Suprapubic skin (tissue), 4 donors: ENCODE measurements around the gene FAM83F. TPM values are rescaled to one million over a fixed set of nuclear protein-coding genes. Genes with fewer than 3 reads are reported as not detected.

Source experiments
- DNase-seq, 2 donors: peaks; one replicate each; pipeline ENCODE4 v3.0.0-alpha.2; 2019; ENCODE audit warnings: low spot score in 2 of 2
- H3K27ac ChIP-seq: fragments of 200-600 bp; sonication (generic); one replicate; pipeline ENCODE4 v1.5.1; 2019
- H3K27me3 ChIP-seq: fragments of 200-600 bp; sonication (generic); one replicate; pipeline ENCODE4 v1.5.1; 2019
- H3K36me3 ChIP-seq: fragments of 200-600 bp; sonication (generic); one replicate; pipeline ENCODE4 v1.5.1; 2019
- H3K4me1 ChIP-seq: fragments of 200-600 bp; sonication (generic); one replicate; pipeline ENCODE4 v1.5.1; 2019
- H3K4me3 ChIP-seq: fragments of 200-600 bp; sonication (generic); one replicate; pipeline ENCODE4 v1.5.1; 2019; ENCODE audit warnings: mild to moderate bottlenecking
- H3K9me3 ChIP-seq: fragments of 200-600 bp; sonication (generic); one replicate; pipeline ENCODE4 v1.5.1; 2019
- EP300 ChIP-seq: sonication (generic); formaldehyde crosslinking; IDR thresholded peaks from one replicate; pipeline ENCODE4 v1.6.1; 2017; ENCODE audit warnings: antibody characterized with exemption
- POLR2A ChIP-seq, 2 donors: fragments of 450-650 bp; IDR thresholded peaks; one replicate each; pipeline ENCODE4 v1.6.1; 2017; ENCODE audit warnings: antibody characterized with exemption in 2 of 2, mild to moderate bottlenecking in 2 of 2, moderate library complexity in 2 of 2
- POLR2AphosphoS5 ChIP-seq, 3 donors: sonication (generic); formaldehyde crosslinking; IDR thresholded peaks; one replicate each; pipeline ENCODE4 v1.6.1; 2017; ENCODE audit warnings: antibody characterized with exemption in 3 of 3
- WGBS: methylation state at CpG from one replicate; pipeline ENCODE4 v1.1.5; 2018; 5-methylcytosine and 5-hydroxymethylcytosine counted together
- total RNA-seq, 4 donors: library from RNA; depleted of rRNA; stranded (reverse); fragments of >200 nt; gene quantifications; one replicate each; pipeline ENCODE4 v1.1.0, GENCODE V29; 2016
- TF ChIP-seq, protein P1 (sequence below), 2 donors: fragments of 200-600 bp in 1 of 2; fragments of 450-650 bp in 1 of 2; sonication (generic) in 1 of 2; IDR thresholded peaks; one replicate each; pipeline ENCODE4 v1.5.1; 2016 to 2019; ENCODE audit warnings: antibody characterized with exemption in 2 of 2, mild to moderate bottlenecking in 1 of 2, moderate library complexity in 1 of 2

FAM83F gene
- total RNA-seq, 4 donors from 2014 or later = 54.5 to 78.1 (median 69.3) TPM

DNA sequence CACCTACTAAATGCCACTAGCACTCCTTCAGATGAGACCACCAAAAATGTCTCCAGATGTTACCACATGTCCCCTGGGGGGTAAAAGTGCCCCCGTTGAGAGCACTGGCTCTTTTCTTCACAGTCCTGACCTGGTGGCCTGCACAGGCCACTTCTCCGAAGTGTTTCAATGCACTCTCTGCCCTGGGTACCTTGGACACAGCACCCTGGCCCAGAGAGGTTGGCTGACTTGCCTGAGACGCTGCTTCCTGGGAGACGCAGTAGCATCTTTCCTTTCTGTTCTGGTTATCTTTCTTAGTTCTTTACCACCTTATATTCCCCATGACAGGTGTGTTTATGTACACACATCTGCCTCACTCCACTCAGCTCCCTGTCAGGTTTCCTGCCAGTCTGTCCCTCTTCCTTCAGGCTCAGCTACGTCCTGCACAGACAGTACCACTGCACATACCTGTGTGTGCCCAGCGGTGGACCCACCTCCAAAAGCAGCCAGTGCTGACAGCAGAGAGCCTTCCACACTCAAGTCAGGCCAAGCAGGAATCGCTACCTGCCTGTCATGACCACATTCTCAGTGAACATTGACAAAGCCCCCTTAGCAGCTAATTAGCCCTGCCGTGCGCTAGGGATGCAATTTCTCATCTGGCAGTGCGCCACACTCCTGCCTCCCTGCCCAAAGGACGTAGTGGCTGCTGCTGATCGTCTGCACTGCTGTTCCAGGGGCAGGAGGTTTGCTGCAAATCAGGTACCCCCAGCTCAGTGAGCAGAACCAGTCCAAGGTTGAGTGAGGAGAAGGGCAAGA is 39.0 kb downstream of the FAM83F start:
- no peaks in the 10 kb centered on the region for H3K27me3 ChIP-seq
- peak in 1 of 2 donors; percentile 59 for DNase-seq

DNA sequence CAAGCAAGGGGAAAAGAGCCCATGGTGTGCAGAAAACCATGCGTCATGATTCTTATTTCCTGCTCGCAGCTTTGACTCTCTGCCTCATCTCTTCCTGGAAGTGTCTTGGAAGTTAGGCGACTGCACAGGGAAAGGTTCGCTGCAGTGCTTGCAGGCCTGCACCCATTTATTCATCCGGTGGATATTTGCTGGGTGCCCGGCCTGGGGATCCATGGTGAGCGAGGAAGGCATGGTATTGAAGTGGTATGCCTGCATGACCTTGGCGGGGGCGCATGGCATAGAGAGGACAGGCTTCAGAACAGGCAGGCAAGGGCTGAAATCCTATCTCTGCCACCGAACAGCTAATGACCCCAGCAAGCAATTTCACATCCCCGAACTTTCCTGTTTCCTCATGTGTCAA is 40.6 kb downstream of the FAM83F start:
- DNase-seq = peak in 1 of 2 donors; percentile 72
- 92% methylated on average over 8 of the region's 11 CpGs for WGBS

More for the DNA sequence above, 39.0 kb downstream of the FAM83F start:
- 79% methylated on average over 10 of the region's 12 CpGs for WGBS
- no peaks in the 10 kb centered on the region for H3K36me3 ChIP-seq
- no peak overlapping the region for H3K27ac ChIP-seq
- TF ChIP-seq POLR2AphosphoS5 (IDR thresholded peaks at IDR 0.05) (no peak), POLR2A (IDR thresholded peaks at IDR 0.05) (no peak), EP300 (no peak)
- TF ChIP-seq, protein P1, sequence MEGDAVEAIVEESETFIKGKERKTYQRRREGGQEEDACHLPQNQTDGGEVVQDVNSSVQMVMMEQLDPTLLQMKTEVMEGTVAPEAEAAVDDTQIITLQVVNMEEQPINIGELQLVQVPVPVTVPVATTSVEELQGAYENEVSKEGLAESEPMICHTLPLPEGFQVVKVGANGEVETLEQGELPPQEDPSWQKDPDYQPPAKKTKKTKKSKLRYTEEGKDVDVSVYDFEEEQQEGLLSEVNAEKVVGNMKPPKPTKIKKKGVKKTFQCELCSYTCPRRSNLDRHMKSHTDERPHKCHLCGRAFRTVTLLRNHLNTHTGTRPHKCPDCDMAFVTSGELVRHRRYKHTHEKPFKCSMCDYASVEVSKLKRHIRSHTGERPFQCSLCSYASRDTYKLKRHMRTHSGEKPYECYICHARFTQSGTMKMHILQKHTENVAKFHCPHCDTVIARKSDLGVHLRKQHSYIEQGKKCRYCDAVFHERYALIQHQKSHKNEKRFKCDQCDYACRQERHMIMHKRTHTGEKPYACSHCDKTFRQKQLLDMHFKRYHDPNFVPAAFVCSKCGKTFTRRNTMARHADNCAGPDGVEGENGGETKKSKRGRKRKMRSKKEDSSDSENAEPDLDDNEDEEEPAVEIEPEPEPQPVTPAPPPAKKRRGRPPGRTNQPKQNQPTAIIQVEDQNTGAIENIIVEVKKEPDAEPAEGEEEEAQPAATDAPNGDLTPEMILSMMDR (IDR thresholded peaks at IDR 0.05) = no peak
- peaks cover 8% of the 10 kb centered on the region for H3K4me1 ChIP-seq
- H3K4me3 ChIP-seq = no peak overlapping the region
- no peaks in the 10 kb centered on the region for H3K9me3 ChIP-seq

DNA sequence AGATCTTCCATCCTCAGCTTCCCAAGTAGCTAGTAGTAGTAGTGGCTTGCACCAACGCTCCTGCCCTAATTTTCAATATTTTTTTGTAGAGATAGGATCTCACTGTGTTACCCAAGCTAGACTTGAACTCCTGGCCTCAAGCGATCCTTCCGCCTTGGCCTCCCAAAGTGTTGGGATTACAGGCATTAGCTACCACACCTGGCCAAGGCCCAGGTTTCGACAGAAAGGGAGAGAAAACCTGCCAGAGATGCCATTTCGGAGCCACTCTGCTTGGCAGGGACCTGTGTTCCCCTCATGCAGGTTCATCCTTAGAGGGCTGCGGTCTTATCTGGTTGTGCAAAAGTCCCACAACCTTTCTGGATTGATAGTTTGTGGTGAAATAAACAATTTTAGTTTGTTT is 41.4 kb downstream of the FAM83F start:
- peak in 1 of 2 donors; percentile 38 for DNase-seq
- Histone ChIP-seq H3K9me3 (no peaks in the 10 kb centered on the region), H3K27ac (no peak overlapping the region), H3K4me3 (no peak overlapping the region), H3K4me1 (peaks cover 26% of the 10 kb centered on the region), H3K36me3 (no peaks in the 10 kb centered on the region), H3K27me3 (no peaks in the 10 kb centered on the region)
- 71% methylated on average over 6 of the region's 6 CpGs for WGBS
- TF ChIP-seq, protein P1 (IDR thresholded peaks at IDR 0.05) = no peak
- TF ChIP-seq POLR2A (IDR thresholded peaks at IDR 0.05) = no peak

More for the DNA sequence above, 40.6 kb downstream of the FAM83F start:
- Histone ChIP-seq H3K36me3 (no peaks in the 10 kb centered on the region), H3K27ac (no peak overlapping the region), H3K9me3 (no peaks in the 10 kb centered on the region), H3K4me1 (peaks cover 19% of the 10 kb centered on the region), H3K4me3 (no peak overlapping the region), H3K27me3 (no peaks in the 10 kb centered on the region)
- no peak for TF ChIP-seq POLR2AphosphoS5 (IDR thresholded peaks at IDR 0.05)
- TF ChIP-seq POLR2A (IDR thresholded peaks at IDR 0.05) = no peak
- TF ChIP-seq, protein P1 (IDR thresholded peaks at IDR 0.05) = no peak
- TF ChIP-seq EP300 = no peak

DNA sequence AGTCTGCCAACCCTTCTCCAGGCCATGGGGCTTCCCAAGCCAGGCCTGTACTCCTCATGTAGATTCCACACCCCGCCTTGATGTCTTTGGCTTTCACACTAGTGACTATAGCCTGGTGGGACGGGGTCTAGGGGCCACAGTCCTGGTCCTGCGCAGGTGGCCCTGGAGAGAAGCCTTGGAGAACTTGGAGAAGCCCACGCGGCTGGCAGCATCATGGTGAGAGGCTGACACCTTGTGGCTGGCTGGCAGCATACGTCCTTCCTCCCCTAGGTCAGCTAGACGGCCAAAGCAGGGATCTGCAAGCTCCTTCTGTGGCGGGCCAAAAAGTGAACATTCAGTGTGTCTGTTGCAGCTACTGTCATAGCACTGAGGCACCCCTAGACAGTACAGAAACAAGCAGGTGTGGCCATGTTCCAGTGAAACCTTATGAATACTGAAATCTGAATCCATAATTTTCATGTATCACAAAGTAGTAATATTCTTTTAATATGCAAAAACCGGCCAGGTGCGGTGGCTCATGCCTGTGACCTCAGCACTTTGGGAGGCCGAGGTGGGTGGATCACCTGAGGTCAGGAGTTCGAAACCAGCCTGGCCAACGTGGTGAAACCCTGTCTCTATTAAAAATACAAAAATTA is 42.0 kb downstream of the FAM83F start:
- no peaks in the 10 kb centered on the region for H3K27me3 ChIP-seq
- TF ChIP-seq POLR2AphosphoS5 (IDR thresholded peaks at IDR 0.05) = no peak
- TF ChIP-seq EP300 = no peak
- TF ChIP-seq POLR2A (IDR thresholded peaks at IDR 0.05) = no peak
- TF ChIP-seq, protein P1 (IDR thresholded peaks at IDR 0.05) = peak in 1 of 2 donors; percentile 53

DNA sequence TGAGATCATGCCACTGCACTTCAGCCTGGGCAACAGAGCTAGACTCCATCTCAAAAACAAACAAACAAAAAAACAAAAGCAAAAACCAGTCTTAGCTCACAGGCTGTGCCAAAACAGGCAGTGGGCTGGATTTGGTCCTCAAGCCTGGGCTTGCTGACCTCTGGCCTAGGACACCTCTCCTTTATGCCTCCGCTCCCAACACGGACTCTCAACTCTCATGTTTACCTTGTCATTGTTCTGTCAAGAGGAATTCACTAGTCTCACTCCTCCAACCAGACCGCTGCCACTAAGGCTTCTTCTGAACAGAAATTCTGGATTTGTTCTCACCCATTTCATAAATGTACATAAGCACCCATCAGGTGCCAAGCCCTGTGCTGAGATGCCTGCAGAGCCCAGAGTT is 42.6 kb downstream of the FAM83F start:
- DNase-seq = peak in 1 of 2 donors; percentile 60
- Histone ChIP-seq H3K4me1 (peaks cover 31% of the 10 kb centered on the region), H3K27me3 (no peaks in the 10 kb centered on the region), H3K27ac (no peak overlapping the region), H3K4me3 (no peak overlapping the region), H3K36me3 (no peaks in the 10 kb centered on the region), H3K9me3 (no peaks in the 10 kb centered on the region)
- 95% methylated on average over 3 of the region's 3 CpGs for WGBS
- TF ChIP-seq POLR2A (IDR thresholded peaks at IDR 0.05) = no peak
- TF ChIP-seq EP300 = no peak
- TF ChIP-seq, protein P1 (IDR thresholded peaks at IDR 0.05) = no peak
- TF ChIP-seq POLR2AphosphoS5 (IDR thresholded peaks at IDR 0.05) = no peak

More for the DNA sequence above, 42.0 kb downstream of the FAM83F start:
- H3K9me3 ChIP-seq = no peaks in the 10 kb centered on the region
- WGBS = 53% methylated on average over 11 of the region's 13 CpGs
- no peak overlapping the region for H3K27ac ChIP-seq
- H3K36me3 ChIP-seq = no peaks in the 10 kb centered on the region
- no peak overlapping the region for H3K4me3 ChIP-seq
- DNase-seq = peak in 1 of 2 donors; percentile 76
- H3K4me1 ChIP-seq = peaks cover 26% of the 10 kb centered on the region
